NT2/D1 (cell line): Measurements from ENCODE around the gene ARID1A.

Source experiments
- YY1 ChIP-seq: IDR thresholded peaks from 2 replicates; pipeline ENCODE4 v1.6.1; 2011; ENCODE audit not compliant: insufficient read length, insufficient read depth
- ZNF274 ChIP-seq: IDR thresholded peaks from 2 replicates; pipeline ENCODE4 v1.6.1; 2011; ENCODE audit warnings: mild to moderate bottlenecking, low read depth, low read length

- TF ChIP-seq ZNF274 (no peak), YY1 (peak; percentile 4)
These were observed 76.0 kb downstream of the ARID1A start for GRCh38 chr1:26771643-26772321.
